B cell (primary cell): ENCODE results near the gene STK17A. TPM values are rescaled to one million over a fixed set of nuclear protein-coding genes. Genes with fewer than 3 reads are reported as not detected.

Experiments used
- ATAC-seq: fragments of 200-7000 bp; cut with Tn5 transposase; one replicate; pipeline ENCODE4 v1.10.0; 2021; ENCODE audit warnings: low read depth, mild to moderate bottlenecking, moderate number of reproducible peaks, moderate library complexity
- CTCF ChIA-PET: fragments of 350-600 bp; sonication (Branson Sonifier 250); formaldehyde crosslinking; loops from one replicate; lab custom pipeline; 2021; ENCODE audit warnings: antibody characterized with exemption, inconsistent platforms; lab: Charles Lee
- POLR2A ChIA-PET: fragments of 350-600 bp; sonication (Branson Sonifier 250); formaldehyde crosslinking; loops from one replicate; lab custom pipeline; 2021; ENCODE audit warnings: antibody characterized with exemption; lab: Charles Lee
- DNase-seq: peaks from one replicate; pipeline ENCODE4 v3.0.0; 2013
- H2AFZ ChIP-seq: 2 replicates; pipeline ENCODE4 v1.6.1; 2012; ENCODE audit warnings: mild to moderate bottlenecking, low read depth, low read length; ENCODE audit not compliant: insufficient read depth, poor library complexity, severe bottlenecking
- H3K27ac ChIP-seq, 2 donors: 1 replicate in 1 of 2; 2 replicates in 1 of 2; pipeline ENCODE4 v1.5.1; 2012 to 2013; ENCODE audit warnings: low read length in 2 of 2, mild to moderate bottlenecking in 2 of 2, moderate library complexity in 1 of 2
- H3K27me3 ChIP-seq, 4 experiments: fragments of 200-600 bp in 1 of 4; sonication (generic) in 1 of 4; replicated peaks in 1 of 4; 1 replicate in 2 of 4; 2 replicates in 2 of 4; pipeline versions ENCODE4 v1.6.1 to v1.7.0; 2013 to 2016; ENCODE audit warnings: low read length in 3 of 4, mild to moderate bottlenecking in 2 of 4, mixed read lengths in 1 of 4, moderate library complexity in 1 of 4; ENCODE audit not compliant: insufficient read depth in 4 of 4, control insufficient read depth in 3 of 4; ENCODE audit errors: control extremely low read depth in 1 of 4
- H3K36me3 ChIP-seq, 2 experiments: replicated peaks in 1 of 2; 1 replicate in 1 of 2; 2 replicates in 1 of 2; pipeline versions ENCODE4 v1.6.1 to v1.7.1; 2013; ENCODE audit warnings: low read length in 1 of 2; ENCODE audit not compliant: insufficient read depth in 2 of 2, control insufficient read depth in 1 of 2; ENCODE audit errors: control extremely low read depth in 1 of 2, extremely low read depth in 1 of 2
- H3K4me1 ChIP-seq, 2 donors: fragments of 200-600 bp in 1 of 2; sonication (generic) in 1 of 2; 1 replicate in 1 of 2; 2 replicates in 1 of 2; pipeline versions ENCODE4 v1.5.1 to v1.6.1; 2013 to 2017; ENCODE audit warnings: low read length in 2 of 2; ENCODE audit not compliant: control insufficient read depth in 2 of 2, insufficient read depth in 2 of 2
- H3K4me2 ChIP-seq: replicated peaks from 2 replicates; pipeline ENCODE3; 2012; ENCODE audit warnings: mild to moderate bottlenecking, low read depth, low read length; ENCODE audit not compliant: poor library complexity, severe bottlenecking
- H3K4me3 ChIP-seq, 5 experiments: fragments of 200-600 bp in 1 of 5; sonication (generic) in 1 of 5; 1 replicate in 3 of 5; 2 replicates in 2 of 5; pipeline versions ENCODE4 v1.5.1 to v1.7.0; 2011 to 2016; ENCODE audit warnings: low read length in 4 of 5, mild to moderate bottlenecking in 4 of 5, low read depth in 2 of 5, control low read depth in 1 of 5, moderate library complexity in 1 of 5; ENCODE audit not compliant: insufficient read depth in 1 of 5; ENCODE audit errors: control extremely low read depth in 1 of 5, extremely low read depth in 1 of 5
- H3K79me2 ChIP-seq: fragments of 200-600 bp; sonication (generic); one replicate; pipeline ENCODE4 v1.6.0; 2016; ENCODE audit warnings: low read length; ENCODE audit not compliant: control insufficient read depth, insufficient read depth
- H3K9ac ChIP-seq: fragments of 200-600 bp; sonication (generic); 2 replicates; pipeline ENCODE4 v1.6.1; 2017; ENCODE audit warnings: mild to moderate bottlenecking, low read length, moderate library complexity
- H3K9me3 ChIP-seq, 3 donors: one replicate each; pipeline versions ENCODE4 v1.6.1 to v1.7.1; 2013; ENCODE audit warnings: low read length in 2 of 3; ENCODE audit not compliant: control insufficient read depth in 2 of 3, insufficient read depth in 1 of 3; ENCODE audit errors: control extremely low read depth in 1 of 3
- H4K20me1 ChIP-seq: 2 replicates; pipeline ENCODE4 v1.6.0; 2012; ENCODE audit warnings: mild to moderate bottlenecking, low read length; ENCODE audit not compliant: insufficient read depth, control insufficient read depth, poor library complexity, severe bottlenecking
- H3K27ac Mint-ChIP-seq: one replicate; pipeline ENCODE4 v1.8.0; 2021; ENCODE audit warnings: mixed read lengths
- H3K27me3 Mint-ChIP-seq: one replicate; pipeline ENCODE4 v1.8.0; 2021; ENCODE audit warnings: mixed read lengths
- H3K4me1 Mint-ChIP-seq: one replicate; pipeline ENCODE4 v1.8.0; 2021; ENCODE audit warnings: mixed read lengths
- H3K4me3 Mint-ChIP-seq: one replicate; pipeline ENCODE4 v1.8.0; 2021; ENCODE audit warnings: mixed read lengths
- H3K9me3 Mint-ChIP-seq: one replicate; pipeline ENCODE4 v1.8.0; 2022; ENCODE audit warnings: mixed read lengths; ENCODE audit not compliant: insufficient read depth
- EZH2 ChIP-seq: IDR thresholded peaks from 2 replicates; pipeline ENCODE4 v1.6.1; 2012; ENCODE audit warnings: borderline replicate concordance, low read depth, mild to moderate bottlenecking, moderate library complexity, low read length; ENCODE audit not compliant: insufficient read depth, poor library complexity, severe bottlenecking
- WGBS: methylation state at CpG from one replicate; pipeline ENCODE4 v1.1.5; 2013; ENCODE audit warnings: missing lambda C conversion rate; ENCODE audit not compliant: insufficient coverage; 5-methylcytosine and 5-hydroxymethylcytosine counted together
- intact Hi-C: fragments of 100-400 bp; cut with micrococcal nuclease; formaldehyde crosslinking; loops from one replicate; pipeline ENCODE4 v1.10.0; 2022
- polyA plus RNA-seq: library from polyadenylated mRNA; depleted of rRNA; stranded (reverse); fragments of >200 nt; gene quantifications from 2 replicates; pipeline ENCODE4 v1.2.3, GENCODE V29; 2012
- total RNA-seq, 2 donors: library from RNA; stranded (reverse); fragments of 120-200 nt in 1 of 2; gene quantifications; 1 replicate in 1 of 2; 2 replicates in 1 of 2; pipeline versions ENCODE4 v1.2.3 to v1.2.4, GENCODE V29; 2013 to 2022
- TF ChIP-seq, protein P1 (sequence below): fragments of 200-600 bp; IDR thresholded peaks from one replicate; pipeline ENCODE4 v1.8.0; 2022; ENCODE audit warnings: antibody characterized with exemption, mild to moderate bottlenecking

Gene STK17A
- total and polyA plus RNA-seq, 2 donors (not counting 1 experiment from before 2014, with no cell fraction given): 72.8 to 111 TPM

DNA sequence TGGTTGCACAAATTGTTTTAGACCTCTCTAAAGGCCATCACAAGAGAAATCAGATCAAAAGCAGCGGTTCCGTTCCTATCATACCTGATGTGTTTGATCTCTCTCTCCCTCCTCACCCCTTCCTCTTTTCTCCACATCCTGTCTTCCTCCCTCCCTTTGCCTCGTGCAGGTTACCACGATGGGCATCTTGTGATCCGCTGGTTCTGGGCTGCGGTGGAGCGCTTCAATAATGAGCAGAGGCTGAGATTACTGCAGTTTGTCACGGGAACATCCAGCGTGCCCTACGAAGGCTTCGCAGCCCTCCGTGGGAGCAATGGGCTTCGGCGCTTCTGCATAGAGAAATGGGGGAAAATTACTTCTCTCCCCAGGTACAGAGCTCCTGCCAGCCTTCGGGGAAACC is 28.5 kb upstream of the STK17A start:
- POLR2A ChIA-PET: no interaction called here
- no peaks in the 10 kb centered on the region for H4K20me1 ChIP-seq
- 79% methylated on average over 10 of the region's 15 CpGs for WGBS
- H3K27me3 ChIP-seq: peaks cover 0 to 2% (median 0%) of the 10 kb centered on the region in 4 experiments
- no peaks in the 10 kb centered on the region for H3K79me2 ChIP-seq
- Mint-ChIP-seq H3K9me3 (no peaks in the 10 kb centered on the region), H3K4me1 (no peaks in the 10 kb centered on the region), H3K4me3 (no peak overlapping the region), H3K27me3 (peaks cover 44% of the 10 kb centered on the region), H3K27ac (no peak overlapping the region)
- ATAC-seq (no peak), DNase-seq (no peak)
- H3K9me3 ChIP-seq: no peaks in the 10 kb centered on the region
- no peak overlapping the region for H2AFZ ChIP-seq
- H3K27ac ChIP-seq: no peak overlapping the region
- TF ChIP-seq, protein P1, sequence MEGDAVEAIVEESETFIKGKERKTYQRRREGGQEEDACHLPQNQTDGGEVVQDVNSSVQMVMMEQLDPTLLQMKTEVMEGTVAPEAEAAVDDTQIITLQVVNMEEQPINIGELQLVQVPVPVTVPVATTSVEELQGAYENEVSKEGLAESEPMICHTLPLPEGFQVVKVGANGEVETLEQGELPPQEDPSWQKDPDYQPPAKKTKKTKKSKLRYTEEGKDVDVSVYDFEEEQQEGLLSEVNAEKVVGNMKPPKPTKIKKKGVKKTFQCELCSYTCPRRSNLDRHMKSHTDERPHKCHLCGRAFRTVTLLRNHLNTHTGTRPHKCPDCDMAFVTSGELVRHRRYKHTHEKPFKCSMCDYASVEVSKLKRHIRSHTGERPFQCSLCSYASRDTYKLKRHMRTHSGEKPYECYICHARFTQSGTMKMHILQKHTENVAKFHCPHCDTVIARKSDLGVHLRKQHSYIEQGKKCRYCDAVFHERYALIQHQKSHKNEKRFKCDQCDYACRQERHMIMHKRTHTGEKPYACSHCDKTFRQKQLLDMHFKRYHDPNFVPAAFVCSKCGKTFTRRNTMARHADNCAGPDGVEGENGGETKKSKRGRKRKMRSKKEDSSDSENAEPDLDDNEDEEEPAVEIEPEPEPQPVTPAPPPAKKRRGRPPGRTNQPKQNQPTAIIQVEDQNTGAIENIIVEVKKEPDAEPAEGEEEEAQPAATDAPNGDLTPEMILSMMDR: no peak
- TF ChIP-seq EZH2: no peak
- no peak overlapping the region for H3K4me3 ChIP-seq
- H3K4me1 ChIP-seq: no peaks in the 10 kb centered on the region
- no peak overlapping the region for H3K4me2 ChIP-seq
- intact Hi-C loops: no loop called here
- no peak overlapping the region for H3K9ac ChIP-seq
- CTCF ChIA-PET: no interaction called here
- no peaks in the 10 kb centered on the region for H3K36me3 ChIP-seq

DNA sequence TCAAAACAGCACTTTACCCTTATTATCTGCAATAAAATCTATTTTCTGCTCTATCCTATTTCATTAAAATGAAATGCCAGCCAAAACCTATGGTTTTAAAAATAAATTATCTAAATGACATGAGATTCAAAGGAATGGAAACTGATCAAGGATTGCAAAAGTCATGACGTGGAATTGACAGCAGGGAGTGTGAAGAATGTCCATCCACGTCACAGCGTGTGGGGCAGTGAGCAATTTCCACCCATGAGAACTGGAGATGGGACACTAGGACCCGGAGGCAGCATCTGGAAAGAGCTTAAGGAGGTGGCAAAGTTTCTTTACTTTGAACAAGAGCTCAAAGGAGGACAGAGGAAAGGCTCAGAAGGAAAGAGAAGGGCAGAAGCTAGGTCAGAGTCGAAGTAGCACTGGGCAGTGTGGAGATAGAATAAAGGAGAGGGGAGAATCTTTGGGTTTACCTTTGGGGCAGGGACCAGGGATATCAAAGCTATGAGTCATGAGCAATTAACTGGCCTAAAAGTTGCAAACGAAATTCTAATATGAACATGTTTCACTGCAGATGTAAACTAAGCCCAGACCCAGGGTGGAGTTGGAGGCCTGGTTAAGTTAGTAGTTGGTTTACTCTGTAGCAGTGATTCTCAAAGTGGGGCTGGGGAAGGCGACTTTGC is 24.9 kb upstream of the STK17A start:
- no peak for ATAC-seq
- Mint-ChIP-seq H3K4me1 (no peaks in the 10 kb centered on the region), H3K27me3 (peaks cover 54% of the 10 kb centered on the region), H3K9me3 (no peaks in the 10 kb centered on the region), H3K27ac (no peak overlapping the region), H3K4me3 (no peak overlapping the region)
- 90% methylated on average over 6 of the region's 7 CpGs for WGBS
- Histone ChIP-seq H3K4me1 (no peaks in the 10 kb centered on the region), H3K9ac (no peak overlapping the region), H3K27ac (no peak overlapping the region), H3K4me3 (no peak overlapping the region), H3K79me2 (no peaks in the 10 kb centered on the region), H3K9me3 (no peaks in the 10 kb centered on the region), H4K20me1 (no peaks in the 10 kb centered on the region), H3K27me3 (peaks cover 0 to 7% (median 6%) of the 10 kb centered on the region in 4 experiments), H2AFZ (no peak overlapping the region), H3K36me3 (no peaks in the 10 kb centered on the region), H3K4me2 (no peak overlapping the region)
- CTCF ChIA-PET: interaction anchor here (1.6 kb wide), 1 partner anchor 25 kb away, joined by 4 read pairs; the partner anchor contains the start of gene STK17A
- intact Hi-C loops: no loop called here
- POLR2A ChIA-PET: no interaction called here
- TF ChIP-seq, protein P1: no peak
- no peak for TF ChIP-seq EZH2
- no peak for DNase-seq
